IPS-18a (cell line): ENCODE measurements around the gene NDFIP1.

Experiments
- H3K27ac ChIP-seq: one replicate; pipeline ENCODE4 v1.5.1; 2013; ENCODE audit warnings: low read length
- H3K27me3 ChIP-seq: one replicate; pipeline ENCODE4 v1.6.1; 2013; ENCODE audit warnings: mild to moderate bottlenecking, low read length; ENCODE audit not compliant: control insufficient read depth, insufficient read depth
- H3K36me3 ChIP-seq: one replicate; pipeline ENCODE4 v1.6.1; 2013; ENCODE audit warnings: low read depth, low read length; ENCODE audit not compliant: control insufficient read depth
- H3K4me1 ChIP-seq: one replicate; pipeline ENCODE4 v1.6.1; 2013; ENCODE audit warnings: low read depth, low read length; ENCODE audit not compliant: control insufficient read depth
- H3K4me3 ChIP-seq: one replicate; pipeline ENCODE4 v1.5.1; 2013; ENCODE audit warnings: low read length
- H3K9ac ChIP-seq: one replicate; pipeline ENCODE4 v1.6.1; 2013; ENCODE audit warnings: mild to moderate bottlenecking, low read length, moderate library complexity
- H3K9me3 ChIP-seq: one replicate; pipeline ENCODE4 v1.6.1; 2013; ENCODE audit warnings: low read depth, low read length; ENCODE audit not compliant: control insufficient read depth

The NDFIP1 gene

DNA sequence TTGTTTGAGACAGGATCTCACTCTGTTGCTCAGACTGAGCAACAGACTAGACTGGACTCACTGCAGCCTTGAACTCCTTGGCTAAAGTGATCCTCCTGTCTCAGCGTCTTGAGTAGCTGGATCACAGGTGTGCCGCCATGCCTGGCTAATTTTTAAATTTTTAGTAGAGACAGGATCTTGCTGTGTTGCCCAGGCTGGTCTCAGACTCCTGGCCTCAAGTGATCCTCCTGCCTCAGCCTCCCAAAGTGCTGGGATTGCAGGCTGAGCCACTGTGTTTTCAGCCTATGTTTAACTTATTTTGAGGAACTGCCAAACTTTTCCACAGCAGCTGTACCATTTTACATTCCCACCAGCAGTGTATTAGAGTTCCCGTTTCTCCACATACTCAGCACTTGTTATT, 16.8 kb downstream of the NDFIP1 start:
- H3K9me3 ChIP-seq = no peaks in the 10 kb centered on the region
- no peak overlapping the region for H3K27ac ChIP-seq
- H3K4me1 ChIP-seq = peaks cover 7% of the 10 kb centered on the region
- no peaks in the 10 kb centered on the region for H3K27me3 ChIP-seq
- H3K4me3 ChIP-seq = no peak overlapping the region
- no peak overlapping the region for H3K9ac ChIP-seq
- H3K36me3 ChIP-seq = no peaks in the 10 kb centered on the region

- no peak overlapping the region for H3K27ac ChIP-seq
- H3K4me1 ChIP-seq = peaks cover 7% of the 10 kb centered on the region
- no peak overlapping the region for H3K9ac ChIP-seq
- no peak overlapping the region for H3K4me3 ChIP-seq
- no peaks in the 10 kb centered on the region for H3K27me3 ChIP-seq
- H3K9me3 ChIP-seq = no peaks in the 10 kb centered on the region
- no peaks in the 10 kb centered on the region for H3K36me3 ChIP-seq
These were observed 17.4 kb downstream of the NDFIP1 start for GRCh38 chr5:142125963-142126362.

GRCh38 chr5:142128675-142129208, 20.2 kb downstream of the NDFIP1 start:
- H3K9me3 ChIP-seq = no peaks in the 10 kb centered on the region
- H3K9ac ChIP-seq = no peak overlapping the region
- H3K4me3 ChIP-seq = no peak overlapping the region
- peaks cover 11% of the 10 kb centered on the region for H3K36me3 ChIP-seq
- H3K4me1 ChIP-seq = peaks cover 7% of the 10 kb centered on the region
- H3K27ac ChIP-seq = no peak overlapping the region
- H3K27me3 ChIP-seq = no peaks in the 10 kb centered on the region

GRCh38 chr5:142129446-142130066, 21.0 kb downstream of the NDFIP1 start:
- no peak overlapping the region for H3K9ac ChIP-seq
- no peak overlapping the region for H3K4me3 ChIP-seq
- H3K27ac ChIP-seq = no peak overlapping the region
- H3K4me1 ChIP-seq = peaks cover 7% of the 10 kb centered on the region
- H3K36me3 ChIP-seq = peaks cover 14% of the 10 kb centered on the region
- no peaks in the 10 kb centered on the region for H3K27me3 ChIP-seq
- H3K9me3 ChIP-seq = no peaks in the 10 kb centered on the region

GRCh38 chr5:142131394-142131793, 22.8 kb downstream of the NDFIP1 start:
- no peak overlapping the region for H3K9ac ChIP-seq
- no peak overlapping the region for H3K4me3 ChIP-seq
- H3K9me3 ChIP-seq = no peaks in the 10 kb centered on the region
- no peak overlapping the region for H3K27ac ChIP-seq
- no peaks in the 10 kb centered on the region for H3K27me3 ChIP-seq
- peaks cover 17% of the 10 kb centered on the region for H3K36me3 ChIP-seq
- H3K4me1 ChIP-seq = peaks cover 7% of the 10 kb centered on the region

- no peak overlapping the region for H3K4me3 ChIP-seq
- peaks cover 17% of the 10 kb centered on the region for H3K36me3 ChIP-seq
- H3K27me3 ChIP-seq = no peaks in the 10 kb centered on the region
- no peak overlapping the region for H3K27ac ChIP-seq
- H3K9me3 ChIP-seq = no peaks in the 10 kb centered on the region
- H3K4me1 ChIP-seq = peaks cover 6% of the 10 kb centered on the region
- no peak overlapping the region for H3K9ac ChIP-seq
These were observed 24.3 kb downstream of the NDFIP1 start for GRCh38 chr5:142132916-142133315.

DNA sequence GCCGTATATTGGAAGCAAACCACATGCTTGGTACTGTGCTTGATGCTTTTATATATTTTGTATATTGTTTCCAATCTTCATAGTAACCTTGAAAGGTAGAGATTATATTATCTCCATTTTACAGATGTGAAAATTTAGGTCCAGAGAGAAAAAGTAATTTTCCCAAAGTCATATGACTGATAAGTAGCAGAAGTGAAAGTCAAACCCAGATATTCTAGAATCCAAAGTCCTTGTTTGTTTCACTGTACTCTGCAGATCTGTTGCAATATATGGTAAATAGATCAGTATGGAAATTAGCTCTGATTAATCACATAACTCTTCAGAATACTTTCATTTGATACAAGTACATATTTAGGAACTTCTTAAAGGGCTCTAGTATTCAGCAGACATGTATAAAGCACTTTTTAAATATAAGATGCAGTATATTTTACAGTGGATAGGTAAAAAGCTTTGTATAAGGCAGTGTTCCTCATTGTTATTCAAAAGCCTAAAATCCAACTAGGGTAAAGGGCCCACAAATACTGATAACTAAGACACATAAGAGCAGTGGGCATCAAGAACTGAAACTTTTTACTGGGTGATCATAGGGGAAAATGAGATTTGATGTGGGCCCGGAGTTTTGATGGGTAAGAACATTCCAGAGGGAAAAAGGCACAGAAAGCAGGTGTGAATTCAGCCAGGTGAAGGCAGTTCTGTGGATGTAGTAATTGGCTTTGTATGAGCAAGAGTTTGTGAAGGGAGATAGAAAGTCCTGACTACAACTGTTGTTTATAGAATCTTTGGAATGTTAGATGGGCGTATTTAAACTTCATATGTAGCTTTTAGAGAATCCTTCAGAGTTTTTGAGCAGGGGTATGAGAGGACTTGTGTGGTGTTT, 25.0 kb downstream of the NDFIP1 start:
- Histone ChIP-seq H3K9ac (no peak overlapping the region), H3K4me1 (no peaks in the 10 kb centered on the region), H3K9me3 (no peaks in the 10 kb centered on the region), H3K27ac (no peak overlapping the region), H3K27me3 (no peaks in the 10 kb centered on the region), H3K4me3 (no peak overlapping the region), H3K36me3 (peaks cover 17% of the 10 kb centered on the region)

- Histone ChIP-seq H3K4me3 (no peak overlapping the region), H3K27me3 (no peaks in the 10 kb centered on the region), H3K4me1 (no peaks in the 10 kb centered on the region), H3K27ac (no peak overlapping the region), H3K9ac (no peak overlapping the region), H3K36me3 (peaks cover 17% of the 10 kb centered on the region), H3K9me3 (no peaks in the 10 kb centered on the region)
These were observed 25.9 kb downstream of the NDFIP1 start for GRCh38 chr5:142134331-142135010.

DNA sequence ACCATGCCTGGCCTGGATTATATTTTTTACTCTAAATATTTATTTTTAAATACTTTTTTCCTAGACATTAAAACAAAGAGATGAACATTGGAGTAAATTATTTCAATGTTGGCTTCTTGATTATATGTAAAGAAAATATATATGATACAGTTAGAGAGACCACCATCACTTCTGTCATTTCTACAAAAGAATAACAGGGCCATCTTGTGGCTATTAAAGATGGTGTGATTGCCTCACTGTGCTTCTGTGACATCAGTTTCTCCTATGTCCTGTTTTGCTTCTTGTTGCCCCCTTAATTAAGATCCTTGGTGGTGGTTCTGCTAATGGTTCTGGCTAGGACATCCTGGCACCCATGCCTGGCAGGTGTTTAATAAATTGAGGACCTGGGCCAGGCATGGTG, 32.9 kb downstream of the NDFIP1 start:
- H3K9ac ChIP-seq = no peak overlapping the region
- H3K4me3 ChIP-seq = no peak overlapping the region
- no peaks in the 10 kb centered on the region for H3K27me3 ChIP-seq
- H3K4me1 ChIP-seq = no peaks in the 10 kb centered on the region
- no peak overlapping the region for H3K27ac ChIP-seq
- H3K9me3 ChIP-seq = no peaks in the 10 kb centered on the region
- H3K36me3 ChIP-seq = no peaks in the 10 kb centered on the region

DNA sequence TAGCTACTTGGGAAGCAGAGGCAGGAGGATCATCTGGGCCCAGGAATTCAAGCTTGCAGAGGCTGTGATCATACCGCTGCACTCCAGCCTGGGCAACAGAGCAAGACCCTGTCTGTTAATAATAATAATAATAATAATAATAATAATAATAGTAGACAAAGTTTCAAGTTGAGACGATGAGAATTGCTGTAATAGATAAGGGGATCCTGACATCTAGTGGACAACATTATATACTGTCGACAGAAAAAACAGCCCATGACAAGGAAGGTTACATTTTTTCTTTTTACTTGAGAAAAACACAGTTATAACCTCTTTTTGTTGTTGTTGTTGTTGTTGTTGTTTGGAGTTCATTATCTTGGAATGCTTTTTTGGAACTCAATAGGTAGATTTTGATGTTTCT, 35.3 kb downstream of the NDFIP1 start:
- Histone ChIP-seq H3K27ac (no peak overlapping the region), H3K9ac (no peak overlapping the region), H3K9me3 (no peaks in the 10 kb centered on the region), H3K4me3 (no peak overlapping the region), H3K27me3 (no peaks in the 10 kb centered on the region), H3K36me3 (peaks cover 5% of the 10 kb centered on the region), H3K4me1 (no peaks in the 10 kb centered on the region)

DNA sequence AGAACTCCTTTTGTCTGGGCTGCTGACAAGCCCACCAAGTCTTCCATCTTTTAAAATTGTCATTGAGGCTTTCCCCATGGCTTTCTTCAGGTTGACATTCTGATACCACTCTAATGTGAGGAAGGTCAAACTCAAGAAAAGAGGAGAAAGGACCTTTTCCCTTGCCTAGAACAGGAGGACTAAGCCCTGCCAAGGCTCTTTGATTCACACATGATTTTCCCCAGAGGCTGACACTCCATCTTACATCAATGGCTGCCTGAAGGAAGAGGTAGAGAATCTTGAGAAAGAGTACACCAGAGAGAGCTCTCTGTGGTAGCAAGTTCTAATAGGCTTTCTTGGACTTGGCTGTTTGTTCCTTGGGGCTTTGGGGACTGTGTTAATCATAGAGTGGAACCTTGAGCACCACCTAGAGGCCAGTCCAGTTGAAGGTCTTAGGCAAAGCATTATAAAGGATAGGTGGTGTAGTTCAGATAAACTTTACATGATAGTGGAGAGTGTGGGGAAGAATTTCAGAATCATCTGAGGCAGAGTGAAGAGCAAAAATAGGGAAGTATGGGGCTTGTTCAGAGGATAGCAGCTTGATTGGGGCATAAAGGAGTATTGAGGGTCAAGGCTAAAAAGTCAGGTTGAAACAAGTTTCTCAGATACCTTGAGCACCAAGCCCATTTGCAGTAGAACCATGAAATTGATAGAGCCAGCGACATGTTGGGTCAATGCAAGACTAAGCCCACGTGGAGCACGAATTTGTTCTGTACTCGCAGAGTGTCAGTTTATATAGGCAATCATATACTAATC, 36.7 kb downstream of the NDFIP1 start:
- Histone ChIP-seq H3K9me3 (no peaks in the 10 kb centered on the region), H3K36me3 (peaks cover 5% of the 10 kb centered on the region), H3K4me3 (no peak overlapping the region), H3K27me3 (no peaks in the 10 kb centered on the region), H3K27ac (no peak overlapping the region), H3K4me1 (no peaks in the 10 kb centered on the region), H3K9ac (no peak overlapping the region)
